GM12892 (cell line): Measurements from ENCODE around the gene CBL.
"Not testable (repeated sequence)": the region's sequence is repeated elsewhere in the genome, so short reads cannot be mapped to it uniquely, and the experiment has no call there.

ENCODE experiments used
- POLR2A ChIP-seq: IDR thresholded peaks from 2 replicates; pipeline ENCODE4 v1.6.1; 2011; ENCODE audit warnings: low read depth, low read length, control low read depth
- POLR2AphosphoS5 ChIP-seq: IDR thresholded peaks from 2 replicates; pipeline ENCODE4 v1.6.1; 2011; ENCODE audit warnings: low read depth, low read length, control low read depth

DNA sequence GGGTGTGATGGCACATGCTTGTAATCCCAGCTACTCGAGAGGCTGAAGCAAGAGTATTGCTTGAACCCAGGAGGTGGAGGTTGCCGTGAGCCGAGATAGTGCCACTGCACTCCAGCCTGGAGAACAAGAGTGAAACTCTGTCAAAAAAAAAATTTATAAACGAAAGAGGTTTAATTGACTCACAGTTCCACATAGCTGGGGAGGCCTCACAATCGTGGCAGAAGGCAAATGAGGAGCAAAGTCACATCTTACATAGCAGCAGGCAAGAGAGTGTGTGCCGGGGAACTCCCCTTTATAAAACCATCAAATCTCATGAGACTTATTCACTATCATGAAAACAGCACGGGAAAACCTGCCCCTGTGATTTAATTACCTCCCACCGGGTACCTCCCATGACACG lies 21.7 kb upstream of the CBL start:
- not testable (repeated sequence) for TF ChIP-seq POLR2A, POLR2AphosphoS5
